ENCODE data around the gene C1QTNF6. TPM values are rescaled to one million over a fixed set of nuclear protein-coding genes. Genes with fewer than 3 reads are reported as not detected.

Gene C1QTNF6
- total and polyA plus RNA-seq, 10 of the 15 experiments (the other 5 are each of a cell fraction or from before 2014, with no cell fraction given): 0.16 to 4.1 (median 1.3) TPM

- FAIRE-seq: no peak
- no peak for ATAC-seq
- Histone ChIP-seq H3K36me3 (ENCODE audit: control insufficient read depth in 2 of 2, insufficient read depth in 2 of 2, low read length in 1 of 2) (no peaks in the 10 kb centered on the region), H3K9me3 (replicated peaks; ENCODE audit: control insufficient read depth, insufficient read depth, low read length) (no peaks in the 10 kb centered on the region), H3K4me1 (ENCODE audit: control insufficient read depth, insufficient read depth, low read length) (no peaks in the 10 kb centered on the region), H3K79me2 (ENCODE audit: control insufficient read depth, insufficient read depth, low read length) (no peaks in the 10 kb centered on the region), H3K4me3 (no peak overlapping the region), H3K27ac (ENCODE audit: control insufficient read depth, insufficient read depth) (no peak overlapping the region), H3K9ac (ENCODE audit: control insufficient read depth, insufficient read depth, low read length) (no peak overlapping the region), H2AFZ (ENCODE audit: control insufficient read depth, low read depth, low read length) (no peak overlapping the region), H3K4me2 (ENCODE audit: control insufficient read depth, insufficient read depth) (no peak overlapping the region), H3K27me3 (replicated peaks in 1 of 2; ENCODE audit: control insufficient read depth in 2 of 2, insufficient read depth in 2 of 2, low read length in 1 of 2) (no peaks in the 10 kb centered on the region; a peak in 1 of 4 replicates), H4K20me1 (ENCODE audit: control insufficient read depth, insufficient read depth) (no peaks in the 10 kb centered on the region)
- RAD21 ChIA-PET (ENCODE audit: unreplicated experiment): interaction anchor here (1.1 to 1.5 kb wide), 4 partner anchors 20 to 137 kb away, joined by 3 to 6 read pairs (median 4); no protein-coding TSS in a partner anchor
- CTCF ChIA-PET: interaction anchor here (1.1 to 1.7 kb wide), 3 partner anchors 15 to 31 kb away, joined by 3 to 7 read pairs (median 7); no protein-coding TSS in a partner anchor
- in situ Hi-C loops (cut with MboI): no loop called here
- WGBS (ENCODE audit: insufficient coverage, insufficient replicate concordance, low lambda C conversion rate, missing lambda C conversion rate): 77% methylated on average over 3 of the region's 3 CpGs
- BruUV-seq (replicated peaks): no TSS peak
- POLR2A ChIA-PET: interaction anchor here (1.8 kb wide), 1 partner anchor 11 kb away, joined by 5 read pairs; no protein-coding TSS in a partner anchor
- intact Hi-C loops (cut with micrococcal nuclease; ENCODE audit: unreplicated experiment): no loop called here
- SMC1A ChIA-PET (ENCODE audit: uncharacterized antibody, unreplicated experiment): interaction anchor here (1.5 to 1.7 kb wide), 2 partner anchors 10 to 17 kb away, joined by 5 to 7 read pairs; no protein-coding TSS in a partner anchor
- DNase-seq (ENCODE audit: low read depth, low spot score): no peak
- TF ChIP-seq PML (IDR thresholded peaks at IDR 0.05; ENCODE audit: low read length) (no peak), JUNB (IDR thresholded peaks at IDR 0.05) (no peak), RFX5 (IDR thresholded peaks at IDR 0.05; ENCODE audit: low read depth, low read length) (no peak), SMAD5 (IDR thresholded peaks at IDR 0.05; ENCODE audit: low read depth) (no peak), NFXL1 (IDR thresholded peaks at IDR 0.05; ENCODE audit: borderline replicate concordance) (no peak), HDGF (IDR thresholded peaks at IDR 0.05) (no peak), MEF2B (IDR thresholded peaks at IDR 0.05; ENCODE audit: partially characterized antibody, poor library complexity, severe bottlenecking) (no peak), BACH1 (IDR thresholded peaks at IDR 0.05; ENCODE audit: borderline replicate concordance) (no peak), ZNF622 (IDR thresholded peaks at IDR 0.05) (no peak), JUND (IDR thresholded peaks at IDR 0.05; ENCODE audit: low read depth, low read length) (no peak), RAD21 (IDR thresholded peaks at IDR 0.05; ENCODE audit: insufficient read depth, low read depth, low read length) (no peak)
Observed at GRCh38 chr22:37182949-37183245, 5.2 kb downstream of the C1QTNF6 start.

Data from GM12878 (cell line).